Trophoblast cell (in vitro differentiated cells and primary cell): ENCODE results near the gene BRD3OS.

Experiments
- DNase-seq, 2 donors: peaks; one replicate each; pipeline ENCODE4 v3.0.0-alpha.2; 2016
- H2AFZ ChIP-seq: 2 replicates; pipeline ENCODE4 v1.6.1; 2013; ENCODE audit warnings: low read length, moderate library complexity, mild to moderate bottlenecking; ENCODE audit not compliant: insufficient read depth, poor library complexity
- H2AK5ac ChIP-seq: 2 replicates; pipeline ENCODE4 v1.6.1; 2013; ENCODE audit warnings: mild to moderate bottlenecking, low read length
- H2BK120ac ChIP-seq: 2 replicates; pipeline ENCODE4 v1.6.1; 2013; ENCODE audit warnings: low read length, mild to moderate bottlenecking, moderate library complexity; ENCODE audit not compliant: insufficient read depth, poor library complexity
- H2BK12ac ChIP-seq: 2 replicates; pipeline ENCODE4 v1.6.1; 2013; ENCODE audit warnings: mild to moderate bottlenecking, low read length, moderate library complexity
- H2BK5ac ChIP-seq: 2 replicates; pipeline ENCODE4 v1.6.1; 2013; ENCODE audit warnings: low read length, low read depth, moderate library complexity, mild to moderate bottlenecking; ENCODE audit not compliant: poor library complexity
- H3K14ac ChIP-seq: 2 replicates; pipeline ENCODE4 v1.6.1; 2013; ENCODE audit warnings: mild to moderate bottlenecking, low read length
- H3K18ac ChIP-seq: 2 replicates; pipeline ENCODE4 v1.6.1; 2013; ENCODE audit warnings: mild to moderate bottlenecking, low read length
- H3K23ac ChIP-seq: 2 replicates; pipeline ENCODE4 v1.6.1; 2013; ENCODE audit warnings: low read length
- H3K27ac ChIP-seq: 2 replicates; pipeline ENCODE4 v1.5.1; 2013; ENCODE audit warnings: low read depth, mild to moderate bottlenecking, inconsistent platforms, low read length, moderate library complexity
- H3K27me3 ChIP-seq: 2 replicates; pipeline ENCODE4 v1.6.1; 2013; ENCODE audit warnings: inconsistent platforms, mild to moderate bottlenecking, low read length, moderate library complexity; ENCODE audit not compliant: insufficient read depth
- H3K36me3 ChIP-seq, 2 experiments: 1 replicate in 1 of 2; 2 replicates in 1 of 2; pipeline ENCODE4 v1.6.1; 2013; ENCODE audit warnings: low read length in 2 of 2, mild to moderate bottlenecking in 2 of 2, moderate library complexity in 1 of 2; ENCODE audit not compliant: insufficient read depth in 2 of 2, control insufficient read depth in 1 of 2
- H3K4ac ChIP-seq: 2 replicates; pipeline ENCODE4 v1.6.1; 2013; ENCODE audit warnings: low read depth, mild to moderate bottlenecking, low read length, moderate library complexity
- H3K4me1 ChIP-seq, 2 experiments: 1 replicate in 1 of 2; 2 replicates in 1 of 2; pipeline ENCODE4 v1.6.1; 2013; ENCODE audit warnings: low read length in 2 of 2, mild to moderate bottlenecking in 2 of 2, moderate library complexity in 1 of 2; ENCODE audit not compliant: insufficient read depth in 2 of 2, control insufficient read depth in 1 of 2
- H3K4me2 ChIP-seq: 2 replicates; pipeline ENCODE4 v1.6.1; 2013; ENCODE audit warnings: inconsistent platforms, mild to moderate bottlenecking, low read length, moderate library complexity
- H3K4me3 ChIP-seq: 2 replicates; pipeline ENCODE4 v1.5.1; 2013; ENCODE audit warnings: mild to moderate bottlenecking, low read depth, low read length, inconsistent platforms
- H3K79me1 ChIP-seq: one replicate; pipeline ENCODE4 v1.6.1; 2013; ENCODE audit warnings: low read length
- H3K79me2 ChIP-seq: 2 replicates; pipeline ENCODE4 v1.6.1; 2013; ENCODE audit warnings: low read length, mild to moderate bottlenecking; ENCODE audit not compliant: control insufficient read depth, insufficient read depth, poor library complexity
- H3K9ac ChIP-seq: 2 replicates; pipeline ENCODE4 v1.6.1; 2013; ENCODE audit warnings: mild to moderate bottlenecking, low read length
- H3K9me3 ChIP-seq: 2 replicates; pipeline ENCODE4 v1.6.1; 2013; ENCODE audit warnings: low read depth, mild to moderate bottlenecking, control low read depth, inconsistent platforms, low read length; ENCODE audit not compliant: insufficient read depth
- H4K12ac ChIP-seq: 2 replicates; pipeline ENCODE4 v1.6.1; 2013; ENCODE audit warnings: low read depth, mild to moderate bottlenecking, low read length, moderate library complexity
- H4K8ac ChIP-seq: 2 replicates; pipeline ENCODE4 v1.6.1; 2013; ENCODE audit warnings: low read depth, mild to moderate bottlenecking, low read length, moderate library complexity
- H4K91ac ChIP-seq: one replicate; pipeline ENCODE4 v1.6.1; 2013; ENCODE audit warnings: low read depth, mild to moderate bottlenecking, low read length, moderate library complexity
- whole genome bisulfite sequencing: extraction: QIAGEN DNeasy Blood & Tissue Kit; methylation state at CpG from one replicate; pipeline ENCODE4 v1.1.7; 2013; ENCODE audit warnings: missing lambda C conversion rate; ENCODE audit not compliant: insufficient read length, insufficient coverage; ENCODE audit errors: extremely low coverage; 5-methylcytosine and 5-hydroxymethylcytosine counted together

The BRD3OS gene

GRCh38 chr9:134044944-134045343, 19.7 kb downstream of the BRD3OS start:
- DNase-seq = no peak
- H3K36me3 ChIP-seq = peaks cover 83% of the 10 kb centered on the region in 2 experiments
- no peak overlapping the region for H2AFZ ChIP-seq
- H3K27ac ChIP-seq = no peak overlapping the region
- H4K12ac ChIP-seq = no peak overlapping the region
- H3K79me2 ChIP-seq = no peaks in the 10 kb centered on the region
- H2AK5ac ChIP-seq = no peak overlapping the region
- H3K9me3 ChIP-seq = peaks cover 5% of the 10 kb centered on the region
- no peak overlapping the region for H3K23ac ChIP-seq
- WGBS = no CpG with 5 or more reads among the region's 12 CpGs
- no peak overlapping the region for H2BK5ac ChIP-seq
- no peak overlapping the region for H2BK12ac ChIP-seq
- no peaks in the 10 kb centered on the region for H3K27me3 ChIP-seq
- H3K18ac ChIP-seq = no peak overlapping the region
- H2BK120ac ChIP-seq = no peak overlapping the region
- no peak overlapping the region for H3K9ac ChIP-seq
- H3K14ac ChIP-seq = no peak overlapping the region
- no peak overlapping the region for H4K91ac ChIP-seq
- H3K4ac ChIP-seq = no peak overlapping the region
- no peak overlapping the region for H4K8ac ChIP-seq
- no peak overlapping the region for H3K4me2 ChIP-seq
- no peak overlapping the region for H3K4me3 ChIP-seq
- H3K79me1 ChIP-seq = no peaks in the 10 kb centered on the region
- no peaks in the 10 kb centered on the region for H3K4me1 ChIP-seq

GRCh38 chr9:134045841-134046544, 20.7 kb downstream of the BRD3OS start:
- Histone ChIP-seq H3K27ac (no peak overlapping the region), H3K27me3 (no peaks in the 10 kb centered on the region), H2AK5ac (no peak overlapping the region), H3K79me1 (no peaks in the 10 kb centered on the region), H3K18ac (no peak overlapping the region), H3K79me2 (no peaks in the 10 kb centered on the region), H2AFZ (no peak overlapping the region), H3K4me3 (no peak overlapping the region), H3K14ac (no peak overlapping the region), H3K9ac (no peak overlapping the region), H2BK12ac (no peak overlapping the region), H3K4me2 (no peak overlapping the region), H3K23ac (no peak overlapping the region), H3K9me3 (peaks cover 5% of the 10 kb centered on the region), H2BK5ac (no peak overlapping the region), H3K4me1 (no peaks in the 10 kb centered on the region), H3K36me3 (peaks cover 84 to 85% of the 10 kb centered on the region in 2 experiments), H4K91ac (no peak overlapping the region), H4K12ac (no peak overlapping the region), H3K4ac (no peak overlapping the region), H4K8ac (no peak overlapping the region), H2BK120ac (no peak overlapping the region)
- DNase-seq = no peak
- WGBS = no CpG with 5 or more reads among the region's 26 CpGs

- H3K4me3 ChIP-seq = no peak overlapping the region
- no peak overlapping the region for H3K27ac ChIP-seq
- no peak overlapping the region for H2AFZ ChIP-seq
- H4K12ac ChIP-seq = no peak overlapping the region
- no peak overlapping the region for H3K9ac ChIP-seq
- no peak for DNase-seq
- H3K4me2 ChIP-seq = no peak overlapping the region
- H2BK5ac ChIP-seq = no peak overlapping the region
- H4K8ac ChIP-seq = no peak overlapping the region
- no peaks in the 10 kb centered on the region for H3K27me3 ChIP-seq
- no peak overlapping the region for H3K23ac ChIP-seq
- H3K9me3 ChIP-seq = peaks cover 5% of the 10 kb centered on the region
- no CpG with 5 or more reads among the region's 21 CpGs for WGBS
- no peaks in the 10 kb centered on the region for H3K79me1 ChIP-seq
- H2BK120ac ChIP-seq = no peak overlapping the region
- no peak overlapping the region for H2AK5ac ChIP-seq
- H3K79me2 ChIP-seq = no peaks in the 10 kb centered on the region
- H3K4me1 ChIP-seq = no peaks in the 10 kb centered on the region
- H4K91ac ChIP-seq = no peak overlapping the region
- H2BK12ac ChIP-seq = no peak overlapping the region
- peaks cover 80% of the 10 kb centered on the region in 2 experiments for H3K36me3 ChIP-seq
- no peak overlapping the region for H3K18ac ChIP-seq
- no peak overlapping the region for H3K14ac ChIP-seq
- no peak overlapping the region for H3K4ac ChIP-seq
Measured at GRCh38 chr9:134046894-134047681, 21.8 kb downstream of the BRD3OS start.

GRCh38 chr9:134047868-134048581, 22.7 kb downstream of the BRD3OS start:
- Histone ChIP-seq H3K23ac (no peak overlapping the region), H2BK120ac (no peak overlapping the region), H3K36me3 (peaks cover 86 to 87% of the 10 kb centered on the region in 2 experiments), H3K79me2 (no peaks in the 10 kb centered on the region), H3K27ac (no peak overlapping the region), H3K79me1 (no peaks in the 10 kb centered on the region), H3K4ac (no peak overlapping the region), H4K8ac (no peak overlapping the region), H3K9ac (no peak overlapping the region), H3K4me3 (no peak overlapping the region), H3K14ac (no peak overlapping the region), H2AK5ac (no peak overlapping the region), H3K4me2 (no peak overlapping the region), H4K91ac (no peak overlapping the region), H3K4me1 (no peaks in the 10 kb centered on the region), H2BK12ac (no peak overlapping the region), H3K27me3 (no peaks in the 10 kb centered on the region), H4K12ac (no peak overlapping the region), H2AFZ (no peak overlapping the region), H3K9me3 (peaks cover 5% of the 10 kb centered on the region), H3K18ac (no peak overlapping the region), H2BK5ac (no peak overlapping the region)
- WGBS = no CpG with 5 or more reads among the region's 53 CpGs
- DNase-seq = no peak
